ENCODE measurements around the gene CACNA1C. TPM values are rescaled to one million over a fixed set of nuclear protein-coding genes. Genes with fewer than 3 reads are reported as not detected.

Gene CACNA1C
- polyA plus RNA-seq (2012; rRNA removed): 1.5 and 1.6 TPM in 2 replicates
- polyA plus RNA-seq (2012; cell fraction: cytosol; rRNA removed): 0.68 and 1.6 TPM in 2 replicates
- polyA plus RNA-seq (2012; cell fraction: nucleus; rRNA removed): 7.6 and 7.9 TPM in 2 replicates

- Histone ChIP-seq H3K27ac (ENCODE audit: low read depth in 2 of 2, low read length in 1 of 2) (peak within 1 kb of the TSS in 1 of 2 experiments; percentile 86; a peak in 3 of 4 replicates), H3K4me1 (ENCODE audit: control insufficient read depth in 1 of 2, insufficient read depth in 2 of 2, low read depth in 1 of 2, low read length in 1 of 2) (peaks cover 0 to 37% of the 10 kb centered on the region in 2 experiments; a peak in 1 of 4 replicates), H3K9me2 (no peaks in the 10 kb centered on the region), H2AFZ (ENCODE audit: low read depth) (peak within 1 kb of the TSS; percentile 83), H3K9ac (peak within 1 kb of the TSS; percentile 69), H3F3A (replicated peaks; ENCODE audit: insufficient read depth) (no peaks in the 10 kb centered on the region), H3K9me3 (no peaks in the 10 kb centered on the region), H3K4me2 (peak within 1 kb of the TSS; percentile 94), H3K79me2 (ENCODE audit: insufficient read depth) (0 out of 2 replicates have a peak, but pooled peaks cover 6% of the 10 kb centered on the region), H3K4me3 (ENCODE audit: low read depth in 2 of 2, low read length in 1 of 2) (peak within 1 kb of the TSS; percentile 82 to 93), H3K36me3 (replicated peaks in 1 of 2; ENCODE audit: control insufficient read depth in 1 of 2, insufficient read depth in 2 of 2, low read length in 1 of 2) (no peaks in the 10 kb centered on the region), H3K27me3 (ENCODE audit: insufficient read depth) (no peaks in the 10 kb centered on the region; the same call in 1 of the 2 replicates), H4K20me1 (ENCODE audit: insufficient read depth) (no peaks in the 10 kb centered on the region)
- TF ChIP-seq SIN3A (IDR thresholded peaks at IDR 0.05; ENCODE audit: borderline replicate concordance, low read depth, low read length): no peak
- no peak for TF ChIP-seq RCOR1 (IDR thresholded peaks at IDR 0.05; ENCODE audit: low read length)
- no peak for TF ChIP-seq REST (IDR thresholded peaks at IDR 0.05; ENCODE audit: low read depth, low read length)
- TF ChIP-seq MXI1 (IDR thresholded peaks at IDR 0.05; ENCODE audit: low read depth, low read length): peak; percentile 25; the same call in 1 of the 2 replicates
- TF ChIP-seq EP300 (IDR thresholded peaks at IDR 0.05; ENCODE audit: borderline replicate concordance in 1 of 2, low read depth in 1 of 2, low read length in 1 of 2): no peak
- 10% methylated on average over 27 of the region's 90 CpGs for WGBS (ENCODE audit: low lambda C conversion rate)
- CTCF ChIA-PET: interaction anchor here (1.3 to 8.4 kb wide), 2 partner anchors 16 to 234 kb away, joined by 3 to 150 read pairs; no protein-coding TSS in a partner anchor
- POLR2A ChIA-PET: interaction anchor here (1.8 kb wide), 1 partner anchor 49 kb away, joined by 6 read pairs; the partner anchor contains the start of gene DCP1B
- DNase-seq: peak; percentile 93
These were observed at the start of gene CACNA1C for GRCh38 chr12:2052826-2053678. Gene CACNA1C (plus strand): TSS chr12:2052987. CDS start chr12:2053563, 576 bp downstream.

- Histone ChIP-seq H3K9me3 (no peaks in the 10 kb centered on the region), H3K36me3 (replicated peaks in 1 of 2; ENCODE audit: control insufficient read depth in 1 of 2, insufficient read depth in 2 of 2, low read length in 1 of 2) (peaks cover 0 to 6% of the 10 kb centered on the region in 2 experiments), H3K4me3 (ENCODE audit: low read depth in 2 of 2, low read length in 1 of 2) (peak overlapping the region; percentile 93 to 95), H3K79me2 (ENCODE audit: insufficient read depth) (peaks cover 49% of the 10 kb centered on the region), H3F3A (replicated peaks; ENCODE audit: insufficient read depth) (peaks cover 4% of the 10 kb centered on the region), H3K9me2 (no peaks in the 10 kb centered on the region), H2AFZ (ENCODE audit: low read depth) (peak overlapping the region; percentile 67), H4K20me1 (ENCODE audit: insufficient read depth) (no peaks in the 10 kb centered on the region), H3K4me2 (peak overlapping the region; percentile 79), H3K27ac (ENCODE audit: low read depth in 2 of 2, low read length in 1 of 2) (peak overlapping the region; percentile 91 to 99), H3K27me3 (ENCODE audit: insufficient read depth) (no peaks in the 10 kb centered on the region), H3K9ac (peak overlapping the region; percentile 94), H3K4me1 (ENCODE audit: control insufficient read depth in 1 of 2, insufficient read depth in 2 of 2, low read depth in 1 of 2, low read length in 1 of 2) (peaks cover 10 to 24% of the 10 kb centered on the region in 2 experiments; a peak in 3 of 4 replicates)
- DNase-seq: no peak
- WGBS (ENCODE audit: low lambda C conversion rate): 1% methylated on average over 13 of the region's 13 CpGs
- POLR2A ChIA-PET: interaction anchor here (1.2 to 1.4 kb wide), 3 partner anchors 10 to 50 kb away, joined by 4 to 13 read pairs (median 6); partner anchors contain the start of gene CACNA1C
- CTCF ChIA-PET: interaction anchor here (1.1 to 1.4 kb wide), 2 partner anchors 10 to 579 kb away, joined by 3 to 4 read pairs; no protein-coding TSS in a partner anchor
- TF ChIP-seq POLR2AphosphoS5 (IDR thresholded peaks at IDR 0.05; ENCODE audit: low read depth, low read length) (no peak), TCF12 (IDR thresholded peaks at IDR 0.05) (no peak), EZH2phosphoT487 (IDR thresholded peaks at IDR 0.05; ENCODE audit: borderline replicate concordance, low read depth) (no peak), ELF1 (IDR thresholded peaks at IDR 0.05) (no peak), IRF3 (IDR thresholded peaks at IDR 0.05; ENCODE audit: low read depth, low read length) (no peak), MEF2A (IDR thresholded peaks at IDR 0.05; ENCODE audit: borderline replicate concordance, low read depth) (no peak), MXI1 (IDR thresholded peaks at IDR 0.05; ENCODE audit: low read depth, low read length) (no peak), MAX (IDR thresholded peaks at IDR 0.05; ENCODE audit: low read depth) (no peak), YY1 (IDR thresholded peaks at IDR 0.05; ENCODE audit: low read depth) (no peak), RCOR1 (IDR thresholded peaks at IDR 0.05; ENCODE audit: low read length) (no peak), SMC3 (IDR thresholded peaks at IDR 0.05; ENCODE audit: low read depth, low read length) (no peak), REST (IDR thresholded peaks at IDR 0.05; ENCODE audit: low read depth, low read length) (no peak), EP300 (IDR thresholded peaks at IDR 0.05; ENCODE audit: borderline replicate concordance in 1 of 2, low read depth in 1 of 2, low read length in 1 of 2) (no peak)
These were observed 49.1 kb upstream of the CACNA1C start for GRCh38 chr12:2003676-2004112.
